ENCODE measurements around the gene RAB29. TPM values are rescaled to one million over a fixed set of nuclear protein-coding genes. Genes with fewer than 3 reads are reported as not detected.
A peak's percentile ranks its signal among the peaks of the same experiment; 100 is the strongest.
"Not testable (repeated sequence)": the region's sequence is repeated elsewhere in the genome, so short reads cannot be mapped to it uniquely, and the experiment has no call there.

Gene RAB29, protein sequence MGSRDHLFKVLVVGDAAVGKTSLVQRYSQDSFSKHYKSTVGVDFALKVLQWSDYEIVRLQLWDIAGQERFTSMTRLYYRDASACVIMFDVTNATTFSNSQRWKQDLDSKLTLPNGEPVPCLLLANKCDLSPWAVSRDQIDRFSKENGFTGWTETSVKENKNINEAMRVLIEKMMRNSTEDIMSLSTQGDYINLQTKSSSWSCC
- 5.9 TPM for total RNA-seq

- DNase-seq, result peak; percentile 90
Observed at GRCh38 chr1:205775015-205775716, at the start of gene RAB29. Gene RAB29, minus strand, starts transcription at chr1:205775482. Its CDS starts 526 bp downstream, at chr1:205774956.

DNA sequence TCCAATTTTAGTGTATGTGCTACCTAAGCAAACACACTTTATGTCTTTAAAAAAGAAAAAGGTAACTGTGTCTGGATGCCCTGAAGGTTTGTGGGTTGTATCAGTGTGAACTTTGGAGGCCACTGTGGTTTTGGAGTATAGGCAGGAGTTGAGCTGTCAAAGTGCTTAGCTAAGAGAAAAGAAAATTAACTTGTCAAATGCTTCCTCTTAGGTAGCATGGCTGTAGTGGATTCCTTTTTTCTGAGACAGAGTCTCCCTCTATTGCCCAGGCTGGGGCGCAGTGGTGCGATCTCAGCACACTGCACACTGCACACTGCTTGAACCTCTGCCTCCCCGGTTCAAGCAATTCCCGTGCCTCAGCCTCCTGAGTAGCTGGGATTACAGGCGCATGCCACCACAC is 48.9 kb upstream of the RAB29 start:
- DNase-seq, result no peak

GRCh38 chr1:205823260-205823659 is 48.0 kb upstream of the RAB29 start:
- not testable (repeated sequence) for DNase-seq

DNA sequence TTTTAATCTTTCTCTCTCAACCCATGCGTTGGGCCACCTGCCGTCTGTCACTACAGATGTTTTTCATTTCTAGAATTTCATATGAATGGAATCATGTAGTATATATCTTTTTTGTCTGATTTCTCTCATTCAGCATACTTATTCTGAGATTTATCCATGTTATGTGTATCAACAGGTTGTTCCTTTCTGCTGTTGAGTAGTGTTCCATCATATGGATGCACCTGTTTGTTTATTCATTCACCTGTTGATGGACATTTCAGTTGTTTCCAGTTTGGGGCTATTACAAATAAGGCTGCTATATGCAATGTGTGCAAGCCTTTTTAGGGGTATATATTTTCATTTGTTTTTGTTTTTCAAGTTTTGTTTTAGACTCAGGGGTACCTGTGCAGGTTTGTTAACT is 47.1 kb upstream of the RAB29 start:
- no peak for DNase-seq

GRCh38 chr1:205817988-205818387 is 42.7 kb upstream of the RAB29 start:
- no peak for DNase-seq

DNA sequence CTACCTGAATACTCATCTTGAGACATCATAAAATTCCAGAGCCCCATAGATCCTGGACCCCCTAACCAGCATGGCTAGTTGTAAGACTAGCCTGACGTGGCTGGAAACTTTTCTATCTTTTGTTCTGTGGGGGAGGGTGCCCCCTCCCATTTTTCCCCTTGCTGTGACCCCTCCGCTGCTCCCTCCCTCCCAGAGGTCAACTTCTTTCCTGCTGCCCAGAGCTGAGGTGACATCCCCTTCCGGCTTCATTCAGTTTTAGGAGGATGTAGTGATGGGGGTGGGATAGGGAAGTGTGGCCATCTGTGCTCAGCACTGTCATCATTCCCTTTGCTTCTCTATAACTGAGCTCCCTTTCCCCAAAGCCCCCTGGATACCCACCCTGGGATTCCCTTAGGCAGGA is 42.1 kb upstream of the RAB29 start:
- no peak for DNase-seq

DNA sequence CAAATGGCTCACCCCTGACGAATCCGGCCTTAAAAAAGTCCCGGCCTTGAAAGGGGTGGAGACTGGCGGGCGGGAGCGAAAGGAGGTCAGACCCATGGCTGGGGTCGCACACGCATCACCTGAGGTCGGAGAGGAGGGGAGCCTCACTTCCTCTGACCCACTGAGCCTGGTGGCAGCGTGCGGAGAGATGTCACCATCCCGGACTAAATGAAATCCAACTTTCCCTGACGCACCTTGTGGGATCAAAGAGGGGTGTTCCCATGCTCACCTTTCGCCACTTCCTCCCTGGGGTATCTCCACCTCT is 38.4 kb upstream of the RAB29 start:
- no peak for DNase-seq

GRCh38 chr1:205812878-205813754 is 37.8 kb upstream of the RAB29 start, which contains the start of gene SLC41A1:
Gene SLC41A1, minus strand, starts transcription at chr1:205813198. Its CDS starts 2,757 bp downstream, at chr1:205810441.
- peak; percentile 97 for DNase-seq

DNA sequence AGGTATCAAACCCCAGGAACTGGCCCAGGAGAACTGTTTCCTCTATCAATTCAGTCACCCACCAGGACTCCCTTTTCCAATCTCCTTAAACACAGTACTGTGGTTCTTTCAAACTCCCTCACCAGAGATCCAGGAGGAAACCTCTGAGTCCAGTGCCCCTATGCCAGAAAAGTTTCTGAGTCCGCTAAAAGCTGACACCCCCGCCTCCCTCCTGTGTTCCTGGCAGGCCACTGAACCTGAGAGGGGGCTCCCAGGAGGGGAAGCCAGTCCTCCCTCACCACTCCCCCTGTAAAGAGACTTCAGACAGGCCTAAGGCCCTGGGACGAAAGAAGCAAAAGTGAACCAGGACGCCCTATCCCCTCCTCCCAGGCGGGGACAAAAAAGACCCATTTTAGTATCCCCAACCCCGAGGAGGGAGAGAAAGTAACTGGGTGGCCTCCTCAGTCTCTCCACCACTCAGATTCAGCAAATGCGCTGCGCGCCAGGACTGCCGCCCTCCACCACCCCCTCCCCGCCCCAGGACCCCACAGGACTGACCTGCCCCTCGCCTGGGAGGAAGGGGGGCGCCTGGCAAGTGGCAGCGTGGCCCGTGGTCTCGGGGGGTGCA is 37.1 kb upstream of the RAB29 start:
- DNase-seq, result peak; percentile 68

GRCh38 chr1:205811660-205812059 is 36.4 kb upstream of the RAB29 start:
- DNase-seq, result peak; percentile 67

DNA sequence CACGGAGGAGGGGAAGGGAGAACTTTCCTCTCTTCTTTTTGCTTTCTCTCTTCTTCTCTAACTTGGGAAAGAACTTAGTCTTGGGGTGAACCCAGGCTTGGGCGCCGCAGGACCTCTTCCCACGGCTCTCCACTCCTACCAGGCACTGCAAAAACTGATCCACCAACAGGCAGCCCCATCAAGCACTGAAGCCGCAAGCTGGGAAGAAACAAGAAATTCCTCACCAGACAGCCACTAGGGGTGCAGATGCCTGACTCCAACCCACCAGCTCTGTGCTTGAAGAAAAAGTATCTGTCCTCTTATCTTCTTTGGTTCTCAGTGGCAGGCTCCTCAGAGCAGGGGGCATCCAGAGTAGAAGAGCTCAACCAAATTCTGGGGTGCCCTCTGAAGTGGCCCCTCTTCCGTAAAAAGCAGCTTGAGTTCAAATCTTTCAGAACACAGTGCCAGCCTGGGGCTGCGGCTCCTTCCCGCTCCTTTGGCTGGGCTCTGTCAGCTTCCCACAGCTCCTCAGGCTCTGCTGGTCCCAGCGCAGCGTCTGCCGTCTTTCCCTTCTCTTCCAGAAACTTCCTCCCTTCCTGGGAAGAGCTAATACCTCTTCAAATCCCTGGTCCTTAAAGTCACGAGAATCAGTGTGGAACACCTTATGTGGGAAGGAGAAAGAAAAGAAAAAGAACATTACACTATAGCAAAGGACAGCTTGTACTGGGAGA is 35.3 kb upstream of the RAB29 start:
- DNase-seq, result no peak

DNA sequence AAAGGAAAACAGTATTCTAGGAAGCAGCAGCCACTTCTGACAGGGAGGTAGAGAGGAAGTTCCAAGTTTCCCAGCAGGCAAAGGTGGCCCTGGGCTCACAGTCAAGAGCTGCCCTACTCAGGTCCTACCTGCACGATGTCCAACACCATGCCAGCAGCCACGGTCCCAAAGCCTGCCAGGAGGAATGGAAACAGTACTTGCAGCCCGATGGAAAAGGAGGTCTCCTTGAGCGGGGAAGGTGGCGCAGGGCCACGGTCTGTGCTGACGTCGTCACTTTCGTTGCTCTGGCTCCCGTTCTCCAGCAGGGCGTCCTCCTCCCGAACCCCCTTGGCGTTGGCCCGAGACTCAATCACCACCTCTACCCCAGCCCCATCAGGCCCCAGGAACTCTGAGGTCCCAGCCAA is 34.7 kb upstream of the RAB29 start:
- DNase-seq, result no peak

DNA sequence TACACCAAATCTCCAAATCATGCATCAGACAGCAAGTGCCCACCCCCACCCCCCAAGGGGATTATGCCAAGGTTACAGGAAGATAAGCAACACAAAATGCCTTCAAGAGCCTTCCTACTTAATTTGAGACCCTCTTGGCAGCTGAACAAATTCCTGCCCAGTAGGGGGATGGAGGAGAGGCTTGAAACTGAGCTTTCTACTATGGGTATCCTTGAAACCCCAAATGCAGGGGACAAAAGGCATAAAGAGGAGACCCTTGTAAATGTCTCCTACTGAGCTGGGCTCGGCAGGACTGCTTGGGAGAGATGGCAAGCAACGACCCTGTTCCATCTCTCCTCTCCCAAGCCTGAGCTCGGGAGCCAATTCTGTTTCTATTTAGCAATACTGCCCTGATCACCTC is 34.2 kb upstream of the RAB29 start:
- no peak for DNase-seq

GRCh38 chr1:205805082-205805711 is 29.9 kb upstream of the RAB29 start:
- no peak for DNase-seq

GRCh38 chr1:205804605-205805004 is 29.3 kb upstream of the RAB29 start:
- no peak for DNase-seq

DNA sequence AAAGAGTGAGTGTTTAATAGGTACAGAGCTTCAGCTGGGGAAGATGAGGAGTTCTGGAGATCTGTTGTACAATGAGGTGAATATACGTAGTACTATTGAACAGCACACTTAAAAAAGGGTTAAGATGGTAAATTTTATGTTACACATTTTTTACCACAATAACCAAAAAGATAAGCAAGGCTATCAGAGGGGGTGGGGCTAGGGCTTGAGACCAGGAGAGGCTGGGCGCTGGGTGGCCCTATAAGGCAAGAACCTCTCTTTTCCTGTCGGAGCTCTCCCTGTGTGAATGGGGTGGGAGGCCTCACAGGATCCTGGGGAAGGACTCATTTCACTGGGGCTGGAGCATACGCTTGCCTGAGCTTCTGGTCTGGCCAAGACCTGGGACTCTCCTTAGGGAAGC is 28.7 kb upstream of the RAB29 start:
- DNase-seq, result no peak

- DNase-seq, result no peak
Observed at GRCh38 chr1:205802060-205802459, 26.8 kb upstream of the RAB29 start.

DNA sequence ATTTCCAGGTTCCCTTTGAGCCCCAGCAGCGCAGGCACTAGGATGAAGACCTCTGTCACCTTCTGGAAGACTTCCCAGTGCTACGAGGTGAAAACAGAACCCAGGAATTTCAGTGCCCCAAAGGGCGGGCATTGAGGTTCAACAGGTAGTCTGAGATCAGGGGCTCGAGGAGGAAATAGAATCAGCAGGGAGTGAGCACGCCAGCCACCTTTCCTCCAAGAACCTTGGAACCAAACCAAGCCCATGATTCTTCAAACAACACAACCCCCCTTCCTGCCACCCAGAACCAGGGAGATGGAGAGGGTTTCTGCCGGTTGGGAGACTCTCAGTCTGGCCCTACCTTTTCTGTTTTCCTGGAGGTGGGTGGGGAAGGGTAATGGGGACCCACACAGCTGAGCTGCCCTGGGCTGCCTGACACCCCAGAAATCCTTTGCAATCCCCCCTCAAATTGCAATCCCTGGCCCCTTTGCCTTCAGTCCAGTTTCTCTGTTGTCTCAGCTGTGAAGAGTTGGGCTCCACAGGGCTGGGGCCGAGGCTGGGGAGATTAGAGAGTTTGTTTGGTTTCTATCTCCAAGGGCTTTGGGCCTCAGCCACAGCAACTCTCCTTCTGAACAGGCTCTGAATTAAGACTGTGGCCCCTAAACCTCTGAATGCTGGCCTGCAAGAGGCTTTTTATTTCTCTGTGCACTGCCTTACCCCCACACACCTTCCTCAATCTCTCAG is 25.9 kb upstream of the RAB29 start:
- peak; percentile 26 for DNase-seq

GRCh38 chr1:205800427-205800826 is 25.1 kb upstream of the RAB29 start:
- no peak for DNase-seq

- DNase-seq, result no peak
Observed at GRCh38 chr1:205798577-205798976, 23.3 kb upstream of the RAB29 start.

DNA sequence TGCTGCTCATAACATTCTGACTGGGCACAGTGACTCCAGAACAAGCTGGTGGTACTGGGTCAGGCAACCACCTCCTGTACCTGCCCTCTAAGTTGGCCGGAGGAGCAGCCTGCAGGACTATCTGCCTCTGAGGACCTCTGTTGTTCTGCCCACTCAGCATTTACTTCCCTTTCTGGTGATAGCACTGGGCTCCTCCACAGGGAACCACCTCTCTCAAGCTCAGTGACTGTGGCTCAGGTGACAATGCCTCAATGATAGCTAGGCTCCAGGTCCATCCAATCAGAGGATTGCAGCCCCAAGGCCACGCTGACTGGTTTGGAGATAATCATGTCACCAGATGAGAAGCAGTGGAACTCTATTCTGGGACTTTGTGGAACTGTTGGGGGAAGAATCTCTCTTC is 21.9 kb upstream of the RAB29 start:
- DNase-seq, result no peak
